SK-N-DZ (cell line): ENCODE results near the gene BTG4.

ENCODE experiments used
- DNase-seq: peaks from one replicate; pipeline ENCODE4 v3.0.0-alpha.2; 2015; ENCODE audit warnings: low spot score

The BTG4 gene

DNA sequence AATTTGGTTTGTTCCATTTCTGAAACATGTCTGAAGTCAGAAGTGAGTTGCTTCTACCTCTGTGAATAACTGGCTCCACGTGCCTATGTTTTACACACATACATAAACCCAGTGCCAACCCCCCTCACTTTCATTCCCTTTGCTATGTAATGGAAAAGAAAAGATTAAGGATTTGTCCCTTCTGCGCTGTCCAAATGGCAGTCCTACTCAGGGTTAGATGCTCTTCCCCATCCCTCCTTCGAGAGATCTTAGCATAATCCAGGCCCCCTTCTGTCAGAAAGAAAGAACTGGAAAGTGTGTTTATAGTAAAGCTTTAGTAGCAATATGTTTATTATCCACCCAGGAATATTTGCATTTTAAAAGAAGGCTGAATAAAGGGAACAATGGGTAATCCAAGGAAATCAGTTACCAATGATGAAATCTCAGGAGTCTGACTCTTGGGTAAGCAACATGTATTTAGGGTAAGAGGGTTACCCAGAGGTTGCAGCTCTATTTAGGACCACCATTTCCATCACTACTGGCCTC, 25.2 kb upstream of the BTG4 start:
- no peak for DNase-seq

- no peak for DNase-seq
Observed at GRCh38 chr11:111535281-111535680, 23.1 kb upstream of the BTG4 start.

DNA sequence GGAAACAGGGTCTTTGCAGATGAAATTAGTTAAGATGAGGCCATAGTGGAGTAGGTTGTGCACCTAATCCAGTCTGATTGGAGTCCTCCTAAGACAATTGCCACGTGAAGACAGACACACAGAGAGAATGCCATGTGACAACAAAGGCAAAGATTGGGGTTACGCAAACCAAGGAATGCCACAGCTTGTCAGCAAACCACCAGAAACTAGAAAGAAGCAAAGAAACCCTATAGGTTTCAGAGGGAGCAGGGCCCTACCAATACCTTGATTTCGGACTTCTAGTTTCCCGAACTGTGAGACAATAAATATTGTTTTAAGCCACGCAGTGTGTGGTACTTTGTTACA, 20.2 kb upstream of the BTG4 start:
- DNase-seq = no peak

- no peak for DNase-seq
Observed at GRCh38 chr11:111531687-111532364, 19.6 kb upstream of the BTG4 start.

- DNase-seq = no peak
Observed at GRCh38 chr11:111531136-111531535, 18.9 kb upstream of the BTG4 start.

DNA sequence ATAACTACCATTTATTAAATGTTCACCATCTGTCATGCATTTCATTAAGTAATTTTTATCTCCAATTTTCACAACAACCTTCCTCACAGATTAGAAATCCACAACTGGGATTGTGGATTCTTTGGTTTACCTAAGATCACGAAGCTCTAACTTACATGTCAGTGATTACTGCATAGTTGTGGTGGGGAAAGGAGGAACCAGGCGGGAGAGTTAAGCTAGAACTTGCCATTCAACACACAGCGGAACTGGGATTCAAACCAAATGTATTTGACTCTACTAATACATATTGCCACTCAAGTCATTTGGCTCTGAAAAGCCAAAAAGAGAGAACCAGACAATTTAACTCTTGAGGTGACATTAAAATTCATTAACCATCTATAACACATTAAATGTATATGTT, 17.9 kb upstream of the BTG4 start:
- no peak for DNase-seq

DNA sequence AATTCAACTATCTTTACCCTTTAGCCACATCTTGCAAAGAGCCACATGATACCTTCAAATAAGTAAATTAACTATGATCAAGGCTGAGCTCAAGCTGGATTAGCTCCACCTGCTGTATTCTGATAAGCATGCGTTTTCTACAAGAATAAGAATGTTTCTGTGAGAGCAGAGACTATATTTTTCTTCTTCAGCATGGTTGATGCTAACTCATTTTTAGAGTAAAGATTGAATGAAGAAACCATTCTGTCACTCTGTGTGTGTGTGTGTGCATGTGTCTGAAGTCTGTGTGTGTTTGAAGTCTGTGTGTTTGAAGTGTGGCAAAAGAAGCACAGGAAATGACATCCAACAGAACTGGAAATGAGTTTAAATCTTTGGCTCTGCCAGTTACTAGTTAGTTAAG, 16.4 kb upstream of the BTG4 start:
- no peak for DNase-seq

DNA sequence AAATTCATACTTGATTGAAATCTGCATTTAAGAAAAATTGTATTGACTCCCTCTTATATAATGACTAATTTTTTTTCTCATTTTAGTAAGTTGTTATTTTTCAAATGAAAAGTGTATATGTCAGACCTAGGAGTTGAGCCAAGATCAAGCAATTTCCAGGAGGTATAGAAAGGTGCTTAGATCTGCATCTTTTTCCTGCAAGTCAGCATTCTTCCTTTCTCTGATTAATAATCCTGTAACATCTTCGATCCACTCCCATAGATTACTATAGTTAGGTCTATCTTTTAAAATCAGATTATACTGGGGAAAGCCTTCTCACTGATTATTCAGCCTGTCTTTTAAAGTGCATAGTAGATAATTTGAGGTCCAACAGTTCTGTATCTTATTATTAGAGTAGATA, 15.1 kb upstream of the BTG4 start:
- no peak for DNase-seq

DNA sequence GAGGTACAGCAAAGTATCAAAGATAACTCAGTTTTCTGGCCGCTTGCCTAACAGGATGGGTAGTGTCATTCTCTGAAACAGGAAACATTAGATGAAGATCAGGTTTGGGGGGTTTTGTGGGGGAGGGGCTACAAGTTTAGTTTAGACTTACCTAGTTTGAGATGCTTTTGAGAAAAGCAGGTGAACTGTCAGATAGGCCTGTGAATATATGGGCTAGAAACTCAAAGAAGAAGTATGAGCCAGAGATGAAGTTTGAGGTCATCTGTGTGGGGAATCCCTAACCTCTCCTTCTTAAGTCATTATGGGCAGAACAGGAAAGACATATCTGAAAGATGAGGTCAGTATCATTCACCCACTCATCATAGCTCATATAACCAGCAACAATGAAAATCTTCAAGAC, 14.3 kb upstream of the BTG4 start:
- DNase-seq = no peak

DNA sequence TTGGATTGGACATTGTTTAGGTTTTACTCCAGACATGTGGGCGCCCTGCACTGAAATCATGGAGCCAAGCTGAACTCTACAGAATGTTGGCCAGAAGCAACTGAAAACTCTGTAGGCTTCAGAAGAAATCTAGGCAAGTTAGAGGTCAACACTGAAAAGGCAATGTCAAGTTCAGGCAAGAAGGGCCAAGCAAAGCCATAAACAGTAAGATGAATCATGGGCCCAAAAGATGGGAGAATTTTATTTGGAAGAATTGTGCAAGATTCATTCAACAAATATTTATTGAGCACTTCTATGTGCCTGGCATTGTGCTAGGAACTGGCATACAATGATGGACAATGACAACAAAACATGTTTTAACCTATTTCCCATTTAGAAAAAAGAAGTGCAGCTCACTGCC, 13.3 kb upstream of the BTG4 start:
- DNase-seq = no peak

- DNase-seq = no peak
Observed at GRCh38 chr11:111524056-111524455, 11.9 kb upstream of the BTG4 start.

GRCh38 chr11:111523343-111523742, 11.2 kb upstream of the BTG4 start:
- no peak for DNase-seq

- DNase-seq = no peak
Observed at GRCh38 chr11:111522426-111522825, 10.2 kb upstream of the BTG4 start.

DNA sequence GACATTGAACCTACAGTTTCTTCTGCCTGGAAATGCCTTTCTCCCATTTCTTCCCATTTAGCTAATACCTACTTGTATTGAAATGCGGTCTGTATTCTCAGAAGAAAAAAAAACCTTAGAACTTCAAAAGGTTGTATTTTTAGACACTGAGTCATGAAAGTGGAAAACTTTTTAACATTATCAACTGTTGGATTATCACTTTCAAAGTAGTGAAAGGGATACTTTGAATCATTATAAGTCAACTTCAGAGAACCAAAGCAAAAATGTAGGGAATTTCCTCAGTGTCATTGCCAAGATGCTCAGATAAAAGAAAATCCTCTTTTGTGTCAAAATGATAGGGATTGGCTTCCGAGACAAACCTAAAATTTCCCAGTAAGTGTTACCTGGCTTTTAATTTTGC, 8.9 kb upstream of the BTG4 start:
- no peak for DNase-seq

DNA sequence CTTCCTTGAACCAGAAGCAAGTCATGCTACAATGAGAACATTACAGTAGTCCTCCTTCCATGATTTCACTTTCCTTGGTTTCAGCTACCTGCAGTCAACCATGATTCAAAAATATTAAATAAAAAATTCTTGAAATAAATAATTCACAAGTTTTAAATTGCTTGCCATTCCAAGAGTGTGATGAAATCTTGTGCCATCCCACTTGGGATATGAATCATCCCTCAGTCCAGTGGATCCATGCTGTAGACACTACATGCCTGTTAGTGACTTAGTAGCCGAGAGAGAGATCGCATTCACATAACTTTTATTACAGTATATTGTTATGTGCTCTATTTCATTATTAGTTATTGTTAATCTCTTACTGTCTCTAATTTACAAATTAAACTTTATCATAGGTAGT, 8.4 kb upstream of the BTG4 start:
- no peak for DNase-seq

DNA sequence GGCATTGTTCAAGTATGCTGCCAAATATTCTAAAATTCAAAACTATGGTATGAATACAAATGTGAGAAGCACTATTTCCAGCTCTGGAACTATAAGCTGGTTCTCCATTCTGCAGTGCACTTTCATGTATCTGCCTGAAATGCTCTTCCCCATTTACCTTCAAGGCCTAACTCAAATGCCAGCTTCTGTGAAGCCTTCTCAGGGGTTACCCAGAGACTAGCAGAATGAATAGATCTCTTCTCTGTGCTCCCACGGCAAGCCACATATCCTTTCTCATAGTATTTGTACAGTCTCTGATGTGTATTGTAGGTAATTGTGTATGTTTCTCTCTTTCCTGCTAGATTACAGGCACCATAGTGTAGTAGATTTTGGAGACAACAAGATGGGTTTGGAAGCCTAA, 6.5 kb upstream of the BTG4 start:
- no peak for DNase-seq

GRCh38 chr11:111515591-111515990, 3.4 kb upstream of the BTG4 start:
- no peak for DNase-seq

DNA sequence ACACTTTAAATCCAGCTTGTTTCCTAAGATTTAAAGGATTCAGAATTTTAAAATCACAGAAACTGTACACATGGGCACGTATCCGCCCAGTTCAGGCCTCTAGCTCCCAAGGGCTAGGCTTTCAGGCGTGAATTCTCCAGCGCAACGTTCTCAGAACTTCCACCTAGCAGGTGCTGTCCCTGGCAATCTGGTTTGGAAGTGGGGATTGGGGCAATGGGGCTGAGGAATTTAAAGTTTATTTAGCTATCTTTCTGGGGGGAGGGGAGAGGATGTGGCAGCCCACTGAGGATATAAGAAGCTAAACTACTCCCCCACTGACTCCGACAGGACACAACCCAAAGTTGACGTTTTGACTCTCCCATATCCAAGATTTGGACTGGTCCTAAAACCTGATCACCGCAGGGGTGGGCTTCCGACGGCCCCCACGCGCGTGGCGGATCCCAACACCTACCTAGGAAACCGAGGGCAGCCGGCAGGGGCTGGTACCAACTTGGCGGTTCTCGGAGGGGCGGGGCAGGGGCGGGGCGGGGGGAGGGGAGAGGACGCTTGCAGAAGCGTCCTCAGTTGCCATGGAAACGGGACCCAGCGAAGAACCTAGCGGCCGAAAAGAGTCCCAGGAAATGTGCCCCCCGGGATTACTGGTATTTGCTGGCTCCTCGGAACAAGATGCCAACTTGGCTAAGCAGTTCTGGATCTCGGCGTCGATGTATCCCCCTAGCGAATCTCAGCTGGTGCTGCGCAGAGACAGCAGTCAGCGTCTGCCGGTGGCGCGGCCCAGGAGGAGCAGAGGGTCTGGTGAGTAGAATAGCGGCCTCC, 2.2 kb upstream of the BTG4 start, which contains the start of gene HOATZ:
Gene HOATZ (plus strand): TSS at position 563 of the 816 bp plus-strand sequence. CDS start 7 bp downstream, at position 570.
- no peak for DNase-seq

GRCh38 chr11:111513240-111513605, 1.0 kb upstream of the BTG4 start:
- DNase-seq = no peak

DNA sequence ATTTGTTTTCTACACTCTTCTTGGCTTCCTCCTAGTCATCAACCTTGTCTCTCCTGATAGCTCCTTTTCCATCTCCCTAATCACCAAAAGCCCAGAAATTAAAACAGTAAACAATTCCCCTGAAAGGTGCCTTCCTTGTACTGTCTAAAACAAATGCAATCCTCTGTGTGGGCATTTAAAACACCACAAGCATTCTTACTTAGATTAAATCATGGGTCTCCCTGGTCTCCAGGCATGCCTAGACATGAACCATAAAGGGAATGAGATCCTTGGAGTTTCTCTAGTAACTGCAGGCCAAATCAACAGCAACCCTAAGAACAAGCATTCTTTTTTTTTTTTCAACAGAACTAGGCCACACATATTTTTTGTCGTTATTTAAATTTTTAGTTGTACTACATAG, 1.9 kb downstream of the BTG4 start:
- no peak for DNase-seq

- no peak for DNase-seq
Observed at GRCh38 chr11:111502611-111503010, 9.6 kb downstream of the BTG4 start.

- DNase-seq = no peak
Observed at GRCh38 chr11:111500481-111500880, 11.7 kb downstream of the BTG4 start.

- DNase-seq = no peak
Observed at GRCh38 chr11:111499483-111499882, 12.7 kb downstream of the BTG4 start.
